ENCODE measurements around the gene TBC1D22A. TPM values are rescaled to one million over a fixed set of nuclear protein-coding genes. Genes with fewer than 3 reads are reported as not detected.
A peak's percentile ranks its signal among the peaks of the same experiment; 100 is the strongest.

The TBC1D22A gene
- total RNA-seq, 4 donors from 2014 or later = 15.6 to 21.7 (median 20.5) TPM

DNA sequence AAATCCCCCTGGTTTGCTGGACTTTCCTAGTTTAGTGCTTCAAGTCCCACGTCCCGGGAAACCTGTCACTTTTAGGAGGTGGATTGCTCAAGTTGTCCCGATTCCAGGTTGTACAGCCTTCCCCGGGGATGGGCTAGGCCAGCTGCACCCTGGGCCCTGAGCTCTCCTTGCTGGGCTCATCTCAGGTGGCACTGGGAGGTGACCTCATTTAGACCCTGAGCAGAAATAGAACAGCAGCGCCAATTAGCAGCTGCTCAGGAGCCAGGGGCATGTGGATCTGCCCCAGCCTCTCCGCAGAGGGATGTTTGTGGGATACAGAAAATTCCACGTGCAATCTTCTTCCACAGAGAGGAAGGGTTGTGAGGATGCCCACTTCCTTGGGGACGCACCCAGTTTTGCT lies 14.8 kb upstream of the TBC1D22A start:
- TF ChIP-seq CTCF (IDR thresholded peaks at IDR 0.05) = no peak
- TF ChIP-seq POLR2A (IDR thresholded peaks at IDR 0.05) = no peak
- no peaks in the 10 kb centered on the region for H3K36me3 ChIP-seq
- H3K4me3 ChIP-seq = no peak overlapping the region
- DNase-seq = no peak
- intact Hi-C loops (cut with DNase I) = no loop called here
- peaks cover 23 to 41% (median 29%) of the 10 kb centered on the region in 3 donors for H3K4me1 ChIP-seq
- H3K9me3 ChIP-seq = no peaks in the 10 kb centered on the region
- H3K27me3 ChIP-seq = peaks cover 0 to 9% (median 0%) of the 10 kb centered on the region in 4 donors
- no peak overlapping the region for H3K27ac ChIP-seq
- 20 to 50% methylated on average over 1 to 2 of the region's 8 CpGs for WGBS, 2 donors

- H3K9me3 ChIP-seq = no peaks in the 10 kb centered on the region
- no peak overlapping the region for H3K4me3 ChIP-seq
- 68 to 95% methylated on average over 6 to 8 of the region's 20 CpGs for WGBS, 2 donors
- TF ChIP-seq CTCF (IDR thresholded peaks at IDR 0.05) (no peak), POLR2A (IDR thresholded peaks at IDR 0.05) (no peak)
- DNase-seq = no peak
- peak overlapping the region in 2 of 4 donors; percentile 16 to 50 for H3K27ac ChIP-seq
- no peaks in the 10 kb centered on the region for H3K36me3 ChIP-seq
- intact Hi-C loops (cut with DNase I) = no loop called here
- H3K4me1 ChIP-seq = peaks cover 28 to 48% (median 33%) of the 10 kb centered on the region in 3 donors
- H3K27me3 ChIP-seq = peaks cover 0 to 9% (median 0%) of the 10 kb centered on the region in 4 donors
These were observed 14.1 kb upstream of the TBC1D22A start for GRCh38 chr22:46748206-46748907.

- Histone ChIP-seq H3K4me1 (peaks cover 35 to 55% (median 40%) of the 10 kb centered on the region in 3 donors), H3K27me3 (peaks cover 0 to 9% (median 0%) of the 10 kb centered on the region in 4 donors), H3K27ac (peak overlapping the region in 2 of 4 donors; percentile 16 to 50), H3K9me3 (no peaks in the 10 kb centered on the region), H3K36me3 (no peaks in the 10 kb centered on the region), H3K4me3 (no peak overlapping the region)
- intact Hi-C loops (cut with DNase I) = no loop called here
- TF ChIP-seq CTCF (IDR thresholded peaks at IDR 0.05) (no peak), POLR2A (IDR thresholded peaks at IDR 0.05) (no peak)
- 29 to 79% methylated on average over 2 to 12 of the region's 15 CpGs for WGBS, 2 donors
- no peak for DNase-seq
These were observed 13.4 kb upstream of the TBC1D22A start for GRCh38 chr22:46748908-46749675.

DNA sequence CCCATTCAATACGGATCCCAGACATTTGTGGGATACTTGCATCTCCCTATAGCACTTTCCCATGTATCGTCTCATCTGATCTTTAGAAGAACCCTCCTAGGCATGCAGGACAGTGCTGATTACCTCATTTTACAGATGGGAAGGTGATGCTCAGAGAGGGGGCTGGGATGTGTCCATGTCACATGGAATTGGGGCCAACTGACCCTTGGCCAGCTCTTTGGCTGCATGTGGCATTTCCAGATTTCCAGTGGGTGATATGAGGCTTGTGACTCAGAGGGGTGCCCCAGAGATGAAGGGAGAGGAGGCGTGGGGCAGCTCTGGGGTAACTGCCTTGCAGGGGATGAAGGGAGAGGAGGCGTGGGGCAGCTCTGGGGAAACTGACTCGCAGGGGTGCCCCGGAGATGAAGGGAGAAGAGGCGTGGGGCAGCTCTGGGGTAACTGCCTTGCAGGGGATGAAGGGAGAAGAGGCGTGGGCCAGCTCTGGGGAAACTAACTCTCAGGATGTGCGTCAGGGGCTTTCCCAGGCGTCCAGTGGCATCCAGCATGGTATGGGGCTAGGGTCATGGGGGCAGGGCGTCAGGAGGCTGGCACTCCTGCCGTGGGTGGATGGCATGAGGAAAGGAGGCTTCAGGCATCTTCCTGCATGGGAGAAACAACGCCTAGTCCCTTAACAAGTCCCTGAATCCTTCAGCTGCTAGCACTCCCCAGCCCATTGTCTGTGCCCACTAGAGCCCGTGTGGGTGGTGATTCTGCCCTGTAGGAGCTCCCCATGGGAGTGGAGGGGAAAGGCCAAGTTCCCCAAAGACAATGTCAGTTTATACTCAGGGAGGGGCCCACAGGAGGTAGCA lies 12.5 kb upstream of the TBC1D22A start:
- H3K36me3 ChIP-seq = no peaks in the 10 kb centered on the region
- H3K27ac ChIP-seq = peak overlapping the region in 3 of 4 donors; percentile 5 to 50 (median 16)
- TF ChIP-seq CTCF (IDR thresholded peaks at IDR 0.05) (no peak), POLR2A (IDR thresholded peaks at IDR 0.05) (no peak)
- no peak overlapping the region for H3K4me3 ChIP-seq
- peaks cover 0 to 9% (median 0%) of the 10 kb centered on the region in 4 donors for H3K27me3 ChIP-seq
- intact Hi-C loops (cut with DNase I) = no loop called here
- peaks cover 43 to 64% (median 49%) of the 10 kb centered on the region in 3 donors for H3K4me1 ChIP-seq
- H3K9me3 ChIP-seq = no peaks in the 10 kb centered on the region
- 51 to 62% methylated on average over 7 to 12 of the region's 14 CpGs for WGBS, 2 donors
- no peak for DNase-seq
